ENCODE data around the gene MTHFSD.

- TF ChIP-seq CTCF (IDR thresholded peaks at IDR 0.05; ENCODE audit: borderline replicate concordance, extremely low read depth, low read length, poor library complexity, severe bottlenecking) (no peak), EZH2 (IDR thresholded peaks at IDR 0.05; ENCODE audit: borderline replicate concordance, low read depth, low read length, severe bottlenecking) (no peak)
These were observed 33.5 kb downstream of the MTHFSD start for GRCh38 chr16:86521236-86522197.

Data from DND-41 (cell line).